Fibroblast of mammary gland (primary cell): ENCODE measurements around the gene MXRA5.
"Not testable (repeated sequence)": the region's sequence is repeated elsewhere in the genome, so short reads cannot be mapped to it uniquely, and the experiment has no call there.

ENCODE experiments used
- DNase-seq: peaks from one replicate; pipeline ENCODE4 v3.0.0-alpha.2; 2010; ENCODE audit warnings: low read depth
- H3K4me3 ChIP-seq: 2 replicates; pipeline ENCODE4 v1.5.1; 2011; ENCODE audit warnings: low read depth, mild to moderate bottlenecking, low read length, moderate library complexity; ENCODE audit not compliant: control insufficient read depth
- CTCF ChIP-seq: conservative IDR thresholded peaks from 2 replicates; pipeline ENCODE4 v1.5.1; 2011; ENCODE audit warnings: low read depth, low read length, inconsistent platforms; ENCODE audit not compliant: control insufficient read depth, insufficient read depth

MXRA5 gene

GRCh38 chrX:3295731-3296130 lies 50.7 kb downstream of the MXRA5 start:
- H3K4me3 ChIP-seq, result no peak overlapping the region
- DNase-seq, result peak; percentile 24
- TF ChIP-seq CTCF, result no peak

GRCh38 chrX:3293251-3293650 lies 53.2 kb downstream of the MXRA5 start:
- no peak overlapping the region for H3K4me3 ChIP-seq
- no peak for DNase-seq
- no peak for TF ChIP-seq CTCF

GRCh38 chrX:3290561-3290960 lies 55.9 kb downstream of the MXRA5 start:
- DNase-seq, result no peak
- H3K4me3 ChIP-seq, result no peak overlapping the region
- no peak for TF ChIP-seq CTCF

- TF ChIP-seq CTCF, result no peak
- peak; percentile 73 for DNase-seq
- no peak overlapping the region for H3K4me3 ChIP-seq
Measured at GRCh38 chrX:3286196-3286945, 60.1 kb downstream of the MXRA5 start.

GRCh38 chrX:3280706-3281105 lies 65.7 kb downstream of the MXRA5 start:
- H3K4me3 ChIP-seq, result no peak overlapping the region
- DNase-seq, result no peak
- TF ChIP-seq CTCF, result no peak

GRCh38 chrX:3273668-3274067 lies 72.8 kb downstream of the MXRA5 start:
- DNase-seq, H3K4me3 ChIP-seq: not testable (repeated sequence)

- no peak for TF ChIP-seq CTCF
- no peak overlapping the region for H3K4me3 ChIP-seq
- DNase-seq, result peak; percentile 60
Measured at GRCh38 chrX:3271834-3272186, 74.6 kb downstream of the MXRA5 start.
